Measurements from ENCODE around the gene DDX24. TPM values are rescaled to one million over a fixed set of nuclear protein-coding genes. Genes with fewer than 3 reads are reported as not detected.

DDX24 gene
- total RNA-seq, 2 experiments from 2014 or later = 187 to 211 TPM

- Mint-ChIP-seq H3K4me1 (peaks cover 44% of the 10 kb centered on the region), H3K9me3 (no peaks in the 10 kb centered on the region), H3K27ac (no peak overlapping the region), H3K27me3 (peaks cover 6% of the 10 kb centered on the region), H3K4me3 (no peak overlapping the region), H3K36me3 (ENCODE audit: low read depth) (no peaks in the 10 kb centered on the region)
- ChIA-PET CTCF (interaction anchor here (0.9 to 3.2 kb wide), 4 partner anchors 12 to 69 kb away, joined by 3 to 18 read pairs (median 10); no protein-coding TSS in a partner anchor), POLR2A (no interaction called here)
- DNase-seq = no peak
These were observed 77.6 kb downstream of the DDX24 start for GRCh38 chr14:94003397-94003796.

DNA sequence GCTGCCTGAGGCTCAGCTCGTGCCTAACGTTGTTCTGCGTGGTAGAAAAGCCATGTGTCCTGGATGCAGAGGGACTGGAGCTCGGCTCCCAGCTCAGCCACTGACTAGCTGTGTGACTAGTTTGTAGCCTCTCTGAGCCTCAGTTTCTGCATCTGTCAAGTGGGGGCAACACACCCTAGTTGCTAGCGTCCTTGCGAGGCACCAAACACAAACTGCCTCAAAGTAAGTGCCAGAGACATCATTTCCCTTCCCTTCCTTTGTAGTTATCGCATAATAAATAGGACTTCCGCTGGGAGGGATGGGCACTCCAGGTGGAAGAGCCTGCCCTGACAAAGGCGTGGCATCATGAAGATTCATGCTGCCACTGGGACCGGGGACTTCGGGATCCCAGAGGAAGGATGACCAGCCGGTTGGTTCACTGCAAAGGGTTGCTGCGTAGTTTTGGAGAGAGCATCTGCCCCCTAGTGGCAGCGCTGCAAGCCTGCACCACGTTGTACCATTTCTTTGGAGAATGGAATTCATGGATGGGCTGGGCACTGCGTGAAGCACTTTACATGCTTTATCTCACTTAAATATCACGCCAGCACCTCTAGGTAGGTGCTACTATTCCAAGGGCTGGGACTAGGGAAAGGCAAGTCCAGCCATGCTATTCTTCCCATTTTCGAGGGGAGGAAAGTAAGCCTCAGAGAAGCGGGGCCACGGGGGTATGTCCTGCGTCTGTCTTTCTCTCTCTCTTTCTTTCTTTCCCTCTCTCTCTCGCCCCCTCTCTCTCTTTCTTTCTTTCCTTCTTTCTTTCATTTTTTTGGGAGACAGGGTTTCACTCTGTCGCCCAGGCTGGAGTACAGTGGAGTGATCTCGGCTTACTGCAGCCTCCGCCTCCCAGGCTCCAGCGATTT, 79.3 kb downstream of the DDX24 start:
- Mint-ChIP-seq H3K4me3 (no peak overlapping the region), H3K9me3 (no peaks in the 10 kb centered on the region), H3K27me3 (peaks cover 6% of the 10 kb centered on the region), H3K27ac (no peak overlapping the region), H3K4me1 (peaks cover 42% of the 10 kb centered on the region), H3K36me3 (ENCODE audit: low read depth) (no peaks in the 10 kb centered on the region)
- POLR2A ChIA-PET = no interaction called here
- DNase-seq = peak; percentile 63
- CTCF ChIA-PET = interaction anchor here (0.5 to 7.6 kb wide), 20 partner anchors 10 to 178 kb away, joined by 3 to 112 read pairs (median 4); partner anchors contain the start of gene ASB2

- Mint-ChIP-seq H3K9me3 (no peaks in the 10 kb centered on the region), H3K36me3 (ENCODE audit: low read depth) (no peaks in the 10 kb centered on the region), H3K27ac (no peak overlapping the region), H3K4me3 (no peak overlapping the region), H3K4me1 (peaks cover 43% of the 10 kb centered on the region), H3K27me3 (peaks cover 5% of the 10 kb centered on the region)
- ChIA-PET POLR2A (no interaction called here), CTCF (interaction anchor here (0.7 to 7.6 kb wide), 17 partner anchors 10 to 140 kb away, joined by 3 to 112 read pairs (median 4); partner anchors contain the start of gene ASB2)
- DNase-seq = no peak
These were observed 80.0 kb downstream of the DDX24 start for GRCh38 chr14:94001016-94001415.

GRCh38 chr14:94000267-94000666, 80.7 kb downstream of the DDX24 start:
- Mint-ChIP-seq H3K36me3 (ENCODE audit: low read depth) (no peaks in the 10 kb centered on the region), H3K9me3 (no peaks in the 10 kb centered on the region), H3K27ac (no peak overlapping the region), H3K27me3 (peaks cover 4% of the 10 kb centered on the region), H3K4me3 (no peak overlapping the region), H3K4me1 (peaks cover 43% of the 10 kb centered on the region)
- POLR2A ChIA-PET = interaction anchor here (0.6 kb wide), 1 partner anchor 357 kb away, joined by 3 read pairs; no protein-coding TSS in a partner anchor
- CTCF ChIA-PET = interaction anchor here (1.1 to 7.6 kb wide), 11 partner anchors 11 to 169 kb away, joined by 3 to 112 read pairs (median 9); no protein-coding TSS in a partner anchor
- DNase-seq = no peak

DNA sequence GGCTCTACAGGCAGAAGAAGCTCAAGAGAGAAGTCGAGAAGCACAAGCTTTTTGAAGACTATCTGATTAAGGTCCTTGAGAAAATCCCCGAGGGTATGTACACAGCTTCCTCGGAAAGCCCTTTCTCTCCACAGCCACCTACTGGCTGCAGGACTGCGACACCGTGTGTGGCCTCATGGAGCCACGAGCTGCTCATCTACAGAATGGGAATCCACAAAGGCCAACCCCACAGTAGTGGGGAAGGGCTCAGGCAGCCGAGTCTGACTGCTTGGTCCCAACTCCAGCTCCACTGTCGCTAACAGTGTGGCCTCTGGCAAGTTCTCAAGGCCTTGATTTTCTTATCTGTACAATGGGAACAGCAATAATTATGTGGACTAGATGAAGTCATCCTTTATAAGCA, 81.4 kb downstream of the DDX24 start:
- Mint-ChIP-seq H3K4me1 (peaks cover 44% of the 10 kb centered on the region), H3K27ac (no peak overlapping the region), H3K27me3 (peaks cover 2% of the 10 kb centered on the region), H3K9me3 (no peaks in the 10 kb centered on the region), H3K36me3 (ENCODE audit: low read depth) (no peaks in the 10 kb centered on the region), H3K4me3 (no peak overlapping the region)
- DNase-seq = no peak
- ChIA-PET POLR2A (no interaction called here), CTCF (interaction anchor here (1.1 to 7.6 kb wide), 13 partner anchors 10 to 170 kb away, joined by 3 to 112 read pairs (median 8); partner anchors contain the start of gene OTUB2)

DNA sequence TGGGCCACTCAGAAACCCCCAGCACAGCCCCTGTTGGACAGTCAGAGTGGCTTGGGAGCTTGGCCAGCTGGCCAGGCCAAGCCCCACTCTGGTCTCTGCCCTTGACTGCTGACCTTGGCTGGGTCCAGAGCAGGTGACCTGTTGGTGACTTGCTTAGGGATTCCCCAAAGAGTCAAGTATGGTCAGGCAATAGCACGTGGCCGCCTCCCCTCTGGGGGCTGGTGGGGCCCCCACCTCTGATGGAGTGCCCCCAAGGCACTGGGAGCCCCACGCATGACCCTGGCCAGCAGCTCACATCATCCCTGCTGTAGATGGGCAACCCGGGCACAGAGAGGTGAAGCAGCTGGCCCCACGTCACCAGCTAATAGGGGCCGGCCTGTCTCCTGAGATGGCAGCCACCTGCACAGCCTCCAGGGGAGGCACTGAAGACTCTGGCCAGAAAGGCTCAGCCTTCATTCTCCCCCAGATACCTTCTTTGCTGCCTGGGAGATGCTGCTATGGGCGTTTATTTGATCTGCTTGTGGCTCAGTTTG, 82.1 kb downstream of the DDX24 start:
- no peak overlapping the region for H3K4me3 Mint-ChIP-seq
- H3K4me1 Mint-ChIP-seq = peaks cover 47% of the 10 kb centered on the region
- peaks cover 2% of the 10 kb centered on the region for H3K27me3 Mint-ChIP-seq
- no peaks in the 10 kb centered on the region for H3K36me3 Mint-ChIP-seq (ENCODE audit: low read depth)
- no peak overlapping the region for H3K27ac Mint-ChIP-seq
- no peaks in the 10 kb centered on the region for H3K9me3 Mint-ChIP-seq
- CTCF ChIA-PET = interaction anchor here (1.1 to 7.6 kb wide), 10 partner anchors 10 to 59 kb away, joined by 3 to 112 read pairs (median 4); partner anchors contain the start of gene OTUB2
- POLR2A ChIA-PET = no interaction called here
- DNase-seq = no peak

Other genes with a start within 250 kb of the DDX24 start
- not detected for gene FAM181A, start 153.9 kb downstream of the DDX24 start, total RNA-seq
- 10 to 100 TPM; 20.7 to 21.1 TPM for gene ASB2, start 104.6 kb downstream of the DDX24 start, total RNA-seq
- not detected for gene CCDC197, start 83.9 kb downstream of the DDX24 start, total RNA-seq
- 1 to 10 TPM; 2.3 to 2.4 TPM for gene OTUB2, start 54.9 kb downstream of the DDX24 start, total RNA-seq
- gene IFI27L1, start 108 bp upstream of the DDX24 start, total RNA-seq = 10 to 100 TPM; 31.6 to 42.1 TPM
- 100 to 1,000 TPM; 158 to 193 TPM for gene IFI27, start 29.5 kb upstream of the DDX24 start, total RNA-seq
- 10 to 100 TPM; 76.0 to 91.3 TPM for gene IFI27L2, start 48.4 kb upstream of the DDX24 start, total RNA-seq
- 1 to 10 TPM; 3.0 to 3.7 TPM for gene PPP4R4, start 93.1 kb upstream of the DDX24 start, total RNA-seq
- gene SERPINA10, start 212.1 kb upstream of the DDX24 start, total RNA-seq = not detected
- gene SERPINA6, start 242.1 kb upstream of the DDX24 start, total RNA-seq = not detected